COLO668 (cell line): Measurements from ENCODE around the gene BBS1.
"Not testable (repeated sequence)": the region's sequence is repeated elsewhere in the genome, so short reads cannot be mapped to it uniquely, and the experiment has no call there.

Experiments used
- DNase-seq: peaks from one replicate; lab custom pipeline; 2025; ENCODE audit not compliant: unreplicated experiment; lab: John Stamatoyannopoulos, UW

The BBS1 gene

GRCh38 chr11:66523611-66524010 is 13.2 kb downstream of the BBS1 start:
- DNase-seq, result no peak

GRCh38 chr11:66524304-66525040 is 14.0 kb downstream of the BBS1 start:
- no peak for DNase-seq

- DNase-seq, result no peak
These were observed 18.6 kb downstream of the BBS1 start for GRCh38 chr11:66529069-66529468.

GRCh38 chr11:66529655-66530054 is 19.2 kb downstream of the BBS1 start:
- DNase-seq, result no peak

- no peak for DNase-seq
These were observed 20.7 kb downstream of the BBS1 start for GRCh38 chr11:66530927-66531709.

DNA sequence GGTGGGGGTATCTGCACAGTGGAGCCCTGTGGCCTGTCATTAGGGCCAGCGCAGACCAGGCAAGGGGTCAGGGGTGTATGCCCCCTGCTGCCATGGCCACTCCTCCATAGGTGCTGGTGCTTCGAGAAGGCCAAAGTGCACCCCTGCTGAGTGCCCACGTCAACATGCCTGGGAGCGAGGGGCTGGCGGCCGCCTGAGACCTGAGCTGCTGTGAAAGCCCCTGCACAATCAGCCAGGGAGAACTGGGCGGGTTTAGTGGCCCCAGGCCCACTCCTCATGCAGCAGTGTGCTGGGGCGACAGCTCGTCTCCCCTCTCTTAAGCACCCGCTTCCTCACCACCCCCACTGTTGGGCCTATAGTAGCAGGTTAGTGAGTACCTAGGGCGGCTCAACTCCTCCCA is 21.4 kb downstream of the BBS1 start:
- no peak for DNase-seq

DNA sequence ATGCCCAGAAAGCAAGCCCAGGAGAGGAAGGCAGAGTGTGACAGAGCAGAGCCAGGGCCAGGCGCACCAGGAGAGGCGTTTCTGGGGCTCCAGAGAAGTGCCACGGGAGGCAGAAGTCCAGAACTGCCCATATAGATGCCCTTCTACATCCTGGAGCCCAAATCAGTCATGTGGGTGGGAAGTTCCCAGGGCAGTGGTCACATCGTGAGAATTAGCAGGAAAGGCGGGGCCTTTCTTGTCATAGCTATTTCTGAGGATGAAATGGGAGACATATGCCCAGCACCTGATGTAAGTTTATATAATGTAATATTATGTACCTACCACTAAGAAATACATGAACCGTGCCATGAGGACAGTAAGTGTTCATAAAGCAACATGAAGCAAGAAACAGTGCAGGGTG is 22.3 kb downstream of the BBS1 start:
- no peak for DNase-seq

DNA sequence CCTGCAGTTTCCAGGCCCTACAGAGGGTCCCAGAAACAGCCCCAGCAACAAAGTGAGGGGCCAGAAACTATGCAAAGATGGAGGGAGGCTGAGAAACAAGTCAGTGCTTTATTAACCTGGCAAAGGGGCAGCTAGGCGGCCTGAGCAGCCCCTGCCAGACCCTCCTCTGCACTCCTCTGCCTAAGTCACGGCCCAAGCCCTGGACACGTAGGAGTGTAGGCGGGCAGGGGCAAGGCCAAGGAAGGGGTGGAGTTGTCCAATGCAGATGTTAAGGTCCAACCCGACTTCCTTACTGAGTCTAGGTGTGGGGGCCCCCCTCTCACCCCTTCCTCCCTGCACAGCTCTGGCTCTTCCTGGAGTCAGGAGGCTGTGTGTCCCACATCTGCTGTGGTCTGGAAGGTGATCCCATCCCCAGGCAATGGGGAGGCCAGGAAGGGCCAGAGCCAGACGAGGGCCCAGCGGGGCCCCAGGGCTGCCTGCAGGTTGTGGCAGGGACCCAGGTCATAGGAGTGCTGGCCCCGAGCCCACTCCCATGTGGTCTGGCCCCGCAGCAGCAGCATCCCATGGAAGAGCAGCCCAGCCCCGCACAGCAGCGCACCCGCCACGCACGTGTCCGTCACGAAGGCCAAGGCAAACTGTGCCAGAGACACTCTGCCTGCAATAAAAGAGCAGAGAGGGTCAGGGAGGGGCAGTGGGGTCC is 28.9 kb downstream of the BBS1 start:
- no peak for DNase-seq

GRCh38 chr11:66539870-66540213 is 29.4 kb downstream of the BBS1 start:
- no peak for DNase-seq

DNA sequence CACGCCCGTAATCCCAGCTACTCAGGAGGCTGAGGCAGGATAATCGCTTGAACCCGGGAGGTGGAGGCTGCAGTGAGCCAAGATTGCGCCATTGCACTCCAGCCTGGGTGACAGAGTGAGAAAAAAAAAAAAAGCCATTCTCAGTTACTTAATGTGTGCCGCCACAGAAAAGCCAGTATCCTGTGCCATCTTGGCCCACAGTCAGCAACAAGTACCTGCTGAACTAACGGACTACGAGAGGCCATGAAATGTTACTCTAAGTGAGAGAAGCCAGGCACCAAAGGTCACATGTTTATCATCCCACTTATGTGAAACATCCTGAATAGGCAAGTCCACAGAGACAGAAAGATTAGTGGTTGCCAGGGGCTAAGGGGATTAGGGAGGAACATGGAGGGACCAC is 30.2 kb downstream of the BBS1 start:
- DNase-seq, result not testable (repeated sequence)

- no peak for DNase-seq
These were observed 31.5 kb downstream of the BBS1 start for GRCh38 chr11:66541892-66542291.

DNA sequence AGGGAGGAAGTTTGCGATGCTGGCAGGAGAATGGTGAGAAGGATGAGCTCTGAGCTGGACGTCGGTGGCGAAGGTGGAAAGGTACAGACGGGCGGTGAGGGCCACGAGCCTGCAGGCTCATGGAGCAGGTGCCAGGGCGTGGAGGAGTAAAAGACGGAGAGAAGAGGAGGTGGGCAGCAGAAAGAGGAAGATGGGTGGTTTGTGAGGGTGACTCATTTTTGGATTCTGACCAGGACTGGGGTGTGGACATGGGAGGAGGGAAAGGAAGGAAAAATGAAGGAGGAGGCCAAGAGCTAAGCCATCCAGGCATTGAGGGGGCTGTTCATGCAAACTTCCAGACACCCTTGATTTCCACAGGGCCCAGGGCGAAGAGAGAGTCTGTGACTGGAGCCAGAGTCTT is 31.9 kb downstream of the BBS1 start:
- no peak for DNase-seq

- no peak for DNase-seq
These were observed 33.0 kb downstream of the BBS1 start for GRCh38 chr11:66543263-66544107.

GRCh38 chr11:66544952-66545351 is 34.5 kb downstream of the BBS1 start:
- DNase-seq, result not testable (repeated sequence)

DNA sequence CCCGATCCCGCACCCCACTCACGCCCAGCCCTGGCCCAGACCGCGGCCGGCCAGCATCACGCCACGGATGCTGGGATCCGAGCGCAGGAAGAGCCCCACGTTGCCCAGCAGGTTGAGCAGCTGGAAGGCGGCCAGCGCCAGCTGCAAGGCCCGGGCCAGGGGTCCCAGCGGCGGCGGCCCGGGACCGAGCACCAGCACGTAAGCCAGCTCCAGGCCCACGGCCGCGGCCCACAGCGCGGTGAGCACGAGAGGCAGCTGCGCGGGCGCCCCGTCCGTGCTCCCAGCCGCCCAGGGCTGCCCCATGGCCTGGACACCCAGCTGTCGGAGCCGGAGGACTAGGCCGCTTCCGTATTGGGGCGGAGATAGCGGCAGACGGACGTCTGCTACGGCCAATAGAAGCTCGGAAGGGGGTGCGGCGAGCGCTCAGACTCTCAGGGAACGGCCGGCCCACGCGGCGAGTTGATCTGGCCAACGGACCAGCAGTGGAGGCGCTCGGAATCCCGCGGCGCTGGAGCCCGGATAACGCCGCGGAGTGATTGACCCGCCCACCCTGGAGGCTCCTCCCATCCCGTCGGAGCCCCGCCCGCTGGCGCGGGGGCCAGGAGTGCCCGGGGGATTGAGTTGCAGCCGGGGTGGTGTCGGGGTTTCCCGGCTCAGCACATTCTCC is 35.4 kb downstream of the BBS1 start, which contains the start of gene ZDHHC24:
Gene ZDHHC24 (minus strand): TSS at position 348 of the 667 bp plus-strand sequence. CDS start 45 bp downstream, at position 303.
- DNase-seq, result peak; percentile 97

DNA sequence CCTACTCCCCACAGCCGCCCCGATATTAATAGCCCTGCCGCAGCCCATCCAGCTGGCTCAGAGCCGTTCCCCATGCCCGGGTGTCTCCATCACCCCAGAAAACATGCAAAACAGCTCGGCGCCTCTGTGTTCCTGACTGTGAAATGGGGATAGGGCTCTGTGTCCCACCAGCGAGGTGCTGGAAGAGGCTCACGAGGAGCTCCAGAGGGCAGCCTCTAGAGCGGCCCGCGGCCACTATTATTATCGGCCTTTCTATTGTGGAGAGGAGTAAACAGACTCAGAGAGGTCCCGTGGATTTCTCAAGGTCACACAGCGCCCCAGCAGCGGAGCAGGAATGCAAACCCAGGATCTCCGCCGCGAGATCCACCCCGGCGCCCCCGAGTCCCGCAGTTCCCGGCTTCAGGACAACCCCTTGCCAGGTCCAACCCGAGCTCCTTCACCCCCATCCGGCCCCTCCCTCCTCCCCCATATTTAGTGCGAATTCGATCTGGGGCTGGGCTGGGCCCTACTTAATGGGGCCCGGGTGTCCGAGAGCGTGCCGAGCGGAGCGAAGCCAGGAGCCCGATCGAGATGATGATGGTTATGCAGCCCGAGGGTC is 36.0 kb downstream of the BBS1 start, which contains the start of gene ACTN3:
Gene ACTN3 (plus strand): TSS at position 536 of the 598 bp plus-strand sequence. CDS start 35 bp downstream, at position 571.
- no peak for DNase-seq

DNA sequence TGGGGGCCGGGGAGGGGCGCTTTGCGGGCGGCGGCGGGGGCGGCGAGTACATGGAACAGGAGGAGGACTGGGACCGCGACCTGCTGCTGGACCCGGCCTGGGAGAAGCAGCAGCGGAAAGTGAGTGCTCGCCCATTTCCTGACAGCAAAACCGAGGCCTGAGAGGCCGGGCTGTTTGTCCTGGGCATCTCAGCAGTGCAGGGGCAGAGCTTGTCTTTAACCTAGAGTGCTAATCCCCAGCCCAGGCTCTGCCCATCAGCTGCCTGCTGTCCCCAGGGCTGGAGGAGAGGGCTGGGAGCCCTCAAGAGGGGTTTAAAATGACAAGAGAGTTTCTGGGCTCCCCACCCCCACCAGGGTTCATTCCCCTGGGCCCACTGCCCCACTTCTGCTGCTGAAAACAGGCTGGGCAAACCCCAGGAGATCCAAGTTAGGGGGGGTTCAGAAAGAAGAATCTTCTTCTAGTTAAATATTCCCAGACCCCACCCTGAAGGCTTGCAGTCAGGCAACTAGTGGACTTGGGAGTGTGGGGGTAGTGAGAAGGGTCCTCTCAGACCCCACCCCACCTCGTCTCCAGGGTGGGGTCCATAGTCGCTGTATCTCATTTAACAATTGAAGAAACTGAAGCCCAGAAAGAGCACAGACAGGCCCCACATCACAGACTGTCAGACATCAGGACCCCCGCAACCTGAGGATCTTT is 36.7 kb downstream of the BBS1 start:
- no peak for DNase-seq

DNA sequence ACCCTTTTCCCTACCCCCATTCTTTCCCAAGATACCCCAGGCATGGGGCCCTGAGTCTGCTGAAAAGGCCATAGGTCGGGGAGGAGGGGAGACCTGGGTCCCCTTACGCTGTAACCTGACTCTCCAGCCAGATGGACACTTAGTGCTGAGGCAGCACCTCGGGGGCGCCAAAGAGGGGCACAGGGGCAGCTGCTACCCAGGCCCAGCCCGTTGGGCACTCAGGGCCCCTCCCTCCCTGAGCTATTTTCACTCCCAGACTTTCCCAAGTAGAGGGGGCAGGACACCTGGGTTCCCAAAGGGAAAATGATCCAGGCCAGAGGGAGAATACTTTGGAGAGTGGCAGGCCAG is 37.2 kb downstream of the BBS1 start:
- DNase-seq, result no peak

DNA sequence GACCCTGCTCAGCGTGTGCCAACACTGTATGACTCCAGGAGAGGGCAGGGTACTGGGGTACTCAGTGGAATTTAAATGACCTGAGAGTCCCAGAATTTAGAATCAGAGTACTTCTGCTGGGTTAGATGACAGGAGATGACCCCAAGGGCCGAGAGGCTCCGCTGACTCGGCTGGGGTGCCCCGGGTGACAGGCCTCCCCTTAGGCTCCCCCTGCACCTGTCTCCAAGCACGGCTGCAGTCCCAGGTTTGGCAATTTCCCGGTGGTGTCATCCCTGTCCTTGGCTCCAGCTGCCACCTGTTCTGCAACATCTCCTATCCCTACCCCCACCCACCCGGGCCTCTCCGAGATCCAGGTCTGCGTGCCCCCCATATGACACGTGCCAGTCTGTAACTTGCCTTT is 37.6 kb downstream of the BBS1 start:
- DNase-seq, result peak; percentile 26
